ENCODE results near the gene ECEL1.

ECEL1 gene

GRCh38 chr2:232532419-232532818 is 44.8 kb upstream of the ECEL1 start:
- DNase-seq (ENCODE audit: low spot score) = no peak
- in situ Hi-C loops (cut with MboI; ENCODE audit: low sequenced_read_pairs, unreplicated experiment) = no loop called here
- TF ChIP-seq CTCF (IDR thresholded peaks at IDR 0.05; ENCODE audit: borderline replicate concordance, control extremely low read depth, extremely low read depth, insufficient read depth, missing control alignments) = no peak

- TF ChIP-seq CTCF (IDR thresholded peaks at IDR 0.05; ENCODE audit: borderline replicate concordance, control extremely low read depth, extremely low read depth, insufficient read depth, missing control alignments) = no peak
- in situ Hi-C loops (cut with MboI; ENCODE audit: low sequenced_read_pairs, unreplicated experiment) = no loop called here
- no peak for DNase-seq (ENCODE audit: low spot score)
These were observed 43.1 kb upstream of the ECEL1 start for GRCh38 chr2:232530626-232531260.

- in situ Hi-C loops (cut with MboI; ENCODE audit: low sequenced_read_pairs, unreplicated experiment) = no loop called here
- DNase-seq (ENCODE audit: low spot score) = no peak
- TF ChIP-seq CTCF (IDR thresholded peaks at IDR 0.05; ENCODE audit: borderline replicate concordance, control extremely low read depth, extremely low read depth, insufficient read depth, missing control alignments) = no peak
These were observed 42.3 kb upstream of the ECEL1 start for GRCh38 chr2:232529806-232530547.

GRCh38 chr2:232528746-232529460 is 41.3 kb upstream of the ECEL1 start:
- in situ Hi-C loops (cut with MboI; ENCODE audit: low sequenced_read_pairs, unreplicated experiment) = no loop called here
- no peak for TF ChIP-seq CTCF (IDR thresholded peaks at IDR 0.05; ENCODE audit: borderline replicate concordance, control extremely low read depth, extremely low read depth, insufficient read depth, missing control alignments)
- no peak for DNase-seq (ENCODE audit: low spot score)

GRCh38 chr2:232527905-232528470 is 40.4 kb upstream of the ECEL1 start:
- no peak for DNase-seq (ENCODE audit: low spot score)
- in situ Hi-C loops (cut with MboI; ENCODE audit: low sequenced_read_pairs, unreplicated experiment) = no loop called here

More at GRCh38 chr2:232527905-232528470, 40.4 kb upstream of the ECEL1 start:
- no peak for TF ChIP-seq CTCF (IDR thresholded peaks at IDR 0.05; ENCODE audit: borderline replicate concordance, control extremely low read depth, extremely low read depth, insufficient read depth, missing control alignments)

Data from GM13976 (cell line).